GM19025 (cell line): ENCODE results near the gene NEK3.
"Not testable (repeated sequence)": the region's sequence is repeated elsewhere in the genome, so short reads cannot be mapped to it uniquely, and the experiment has no call there.

Experiments used
- ATAC-seq: cut with Tn5 transposase; IDR thresholded peaks from one replicate; pipeline ENCODE4 v1.9.1; 2021; ENCODE audit warnings: mild to moderate bottlenecking, low read depth, moderate library complexity; ENCODE audit not compliant: unreplicated experiment

NEK3 gene, protein sequence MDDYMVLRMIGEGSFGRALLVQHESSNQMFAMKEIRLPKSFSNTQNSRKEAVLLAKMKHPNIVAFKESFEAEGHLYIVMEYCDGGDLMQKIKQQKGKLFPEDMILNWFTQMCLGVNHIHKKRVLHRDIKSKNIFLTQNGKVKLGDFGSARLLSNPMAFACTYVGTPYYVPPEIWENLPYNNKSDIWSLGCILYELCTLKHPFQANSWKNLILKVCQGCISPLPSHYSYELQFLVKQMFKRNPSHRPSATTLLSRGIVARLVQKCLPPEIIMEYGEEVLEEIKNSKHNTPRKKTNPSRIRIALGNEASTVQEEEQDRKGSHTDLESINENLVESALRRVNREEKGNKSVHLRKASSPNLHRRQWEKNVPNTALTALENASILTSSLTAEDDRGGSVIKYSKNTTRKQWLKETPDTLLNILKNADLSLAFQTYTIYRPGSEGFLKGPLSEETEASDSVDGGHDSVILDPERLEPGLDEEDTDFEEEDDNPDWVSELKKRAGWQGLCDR

GRCh38 chr13:52159159-52159982 is at the start of gene NEK3:
Gene NEK3 (minus strand): TSS chr13:52159597. CDS start chr13:52156191, 3,406 bp downstream.
- ATAC-seq = peak; percentile 81

GRCh38 chr13:52208384-52208783 is 49.0 kb upstream of the NEK3 start:
- not testable (repeated sequence) for ATAC-seq

- not testable (repeated sequence) for ATAC-seq
Measured at GRCh38 chr13:52207896-52208295, 48.5 kb upstream of the NEK3 start.

GRCh38 chr13:52207337-52207736 is 47.9 kb upstream of the NEK3 start:
- ATAC-seq = not testable (repeated sequence)

DNA sequence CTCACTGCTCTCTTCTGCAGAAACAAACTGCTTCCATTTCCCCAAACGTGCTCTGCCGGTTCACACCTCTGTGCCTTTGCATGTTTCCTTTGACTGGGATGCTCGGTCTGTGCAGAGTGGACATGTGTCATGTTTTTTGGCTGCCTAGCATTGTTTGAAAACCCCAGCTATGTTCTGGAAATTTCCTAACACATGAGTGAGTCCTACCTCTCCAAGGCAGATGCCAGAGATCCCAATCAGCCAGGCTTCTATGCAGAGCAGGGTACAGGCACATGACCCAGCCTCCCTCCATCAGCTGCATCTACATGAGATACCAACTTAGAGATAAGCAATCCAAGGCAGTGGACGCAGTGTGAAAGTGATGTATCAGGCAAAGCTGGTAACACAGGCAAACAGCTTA is 45.1 kb upstream of the NEK3 start:
- not testable (repeated sequence) for ATAC-seq

GRCh38 chr13:52203864-52204263 is 44.5 kb upstream of the NEK3 start:
- ATAC-seq = not testable (repeated sequence)

- not testable (repeated sequence) for ATAC-seq
Measured at GRCh38 chr13:52202506-52202905, 43.1 kb upstream of the NEK3 start.

DNA sequence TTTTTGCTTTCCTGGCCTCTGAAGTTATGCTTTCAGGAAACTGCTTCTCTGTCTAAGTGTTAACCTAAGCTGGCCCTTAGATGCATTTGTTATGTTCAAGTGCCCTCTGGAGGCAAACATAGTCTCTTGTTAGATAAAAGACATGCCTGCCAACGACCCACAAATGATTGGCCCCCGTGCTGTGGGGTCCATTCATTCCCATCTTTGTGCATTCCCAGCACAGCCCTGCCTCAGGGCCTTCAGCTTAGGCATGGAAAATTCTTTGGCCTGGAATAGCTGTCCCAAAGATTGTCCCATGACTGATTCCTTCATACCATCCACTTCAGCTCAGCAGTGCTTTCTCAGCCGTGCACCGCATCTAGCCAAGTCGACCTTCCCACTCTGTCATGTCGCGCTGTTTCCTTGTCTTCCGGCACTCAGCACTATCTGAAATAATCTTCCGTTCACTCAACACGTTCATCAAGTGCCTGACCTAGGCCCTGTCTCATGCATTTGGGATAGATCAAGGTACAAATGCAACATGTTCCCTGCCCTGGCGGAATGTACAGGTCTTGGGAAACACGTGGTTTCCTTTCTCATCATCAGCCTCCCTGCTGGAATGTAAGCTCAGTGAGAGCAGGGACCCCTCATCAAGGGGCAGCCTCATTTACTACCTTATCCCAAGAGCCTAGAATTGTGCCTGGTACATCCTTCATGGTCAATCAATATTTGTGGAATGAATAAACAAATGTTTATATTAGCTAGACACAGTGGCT is 42.2 kb upstream of the NEK3 start:
- peak; percentile 52 for ATAC-seq

DNA sequence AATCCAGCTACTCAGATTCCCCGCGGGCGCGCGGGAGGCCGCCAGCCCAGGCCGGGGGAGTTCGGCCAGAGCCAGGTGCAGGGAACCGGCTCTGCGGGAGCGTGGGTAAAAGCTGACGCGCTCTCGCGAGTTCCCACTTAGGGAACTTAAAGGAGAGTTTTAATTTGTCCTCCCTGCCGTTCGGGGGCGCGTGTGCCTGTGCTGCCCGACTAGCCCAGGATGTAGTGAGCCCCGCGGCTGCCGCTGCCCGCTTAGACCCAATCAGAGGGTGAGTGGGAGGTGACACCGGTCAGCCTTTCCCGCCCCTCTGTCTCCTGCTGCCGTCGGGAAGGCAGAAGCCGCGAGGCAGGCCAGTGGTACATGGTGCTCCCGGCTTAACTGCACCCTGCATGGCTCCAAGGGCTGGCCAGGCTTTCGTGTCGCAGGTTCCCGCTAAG is 36.0 kb upstream of the NEK3 start:
- peak; percentile 55 for ATAC-seq

- ATAC-seq = peak; percentile 70
Measured at GRCh38 chr13:52194184-52194868, 34.9 kb upstream of the NEK3 start.

DNA sequence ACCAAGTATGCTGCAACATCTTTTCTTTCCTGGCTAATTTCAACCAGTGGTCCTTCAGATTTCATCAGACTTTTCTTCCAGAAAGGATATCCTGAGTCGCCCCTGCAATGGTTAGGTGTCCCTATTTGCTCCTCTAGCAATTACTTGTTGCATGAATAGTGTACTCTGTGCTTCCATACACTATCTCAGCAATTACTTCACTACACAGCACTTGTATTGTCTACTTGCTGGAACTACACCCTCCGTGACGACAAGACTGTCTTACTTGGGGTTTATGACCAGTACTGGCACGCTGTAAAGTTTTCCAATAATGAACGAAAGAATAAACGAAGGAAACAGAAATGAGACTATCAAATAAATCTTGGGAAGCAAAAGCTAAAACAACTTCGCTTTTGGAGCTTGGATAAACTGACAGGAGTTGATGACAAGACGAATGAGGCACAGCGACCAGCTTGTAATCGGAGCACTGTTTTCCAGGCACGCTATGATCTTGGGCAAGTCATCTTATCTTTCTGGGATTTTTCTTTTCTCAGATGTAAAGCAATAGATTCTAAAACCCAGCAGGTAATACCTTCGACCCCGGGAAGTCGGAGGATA is 34.3 kb upstream of the NEK3 start:
- ATAC-seq = not testable (repeated sequence)

GRCh38 chr13:52187424-52188187 is 28.2 kb upstream of the NEK3 start:
- not testable (repeated sequence) for ATAC-seq

GRCh38 chr13:52187029-52187423 is 27.6 kb upstream of the NEK3 start:
- ATAC-seq = no peak

GRCh38 chr13:52181316-52181954 is 22.0 kb upstream of the NEK3 start:
- ATAC-seq = not testable (repeated sequence)

- ATAC-seq = no peak
Measured at GRCh38 chr13:52179925-52180324, 20.5 kb upstream of the NEK3 start.

DNA sequence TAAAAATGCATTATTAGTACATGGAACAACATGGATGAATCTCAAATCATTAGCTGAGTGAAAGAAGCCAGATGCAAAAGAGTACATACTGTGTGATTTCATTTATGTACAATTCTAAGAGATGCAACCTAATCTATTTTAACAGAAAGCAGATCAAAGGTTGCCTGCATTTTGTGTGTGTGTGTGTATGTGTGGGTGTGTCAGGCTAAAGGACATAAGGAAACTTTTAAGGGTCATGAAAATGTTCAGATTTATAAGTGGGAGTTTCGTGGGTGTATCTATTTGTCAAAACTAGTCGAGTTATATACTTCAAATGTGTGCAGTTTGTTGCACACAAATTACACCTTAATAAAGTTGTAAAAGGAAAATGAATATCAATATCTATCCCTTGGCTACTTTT is 17.9 kb upstream of the NEK3 start:
- no peak for ATAC-seq

DNA sequence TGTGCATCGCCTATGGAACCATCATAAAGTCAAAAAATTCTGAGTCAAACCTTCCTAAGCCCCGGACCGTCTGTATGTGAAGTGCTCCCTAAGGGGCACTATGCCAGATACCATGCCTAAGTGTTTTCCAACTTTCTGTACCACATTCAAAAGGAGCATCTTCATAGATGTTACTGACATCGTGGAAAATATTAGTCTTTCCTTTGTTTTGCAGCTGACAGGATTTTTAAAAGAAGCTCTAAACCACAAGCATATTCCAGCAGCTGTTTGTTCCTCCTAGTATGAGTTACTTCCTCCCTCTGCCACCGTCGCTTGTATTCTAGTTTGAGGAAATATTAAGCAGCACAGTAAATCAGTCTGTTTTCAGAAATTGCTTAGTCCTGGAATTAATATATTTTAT is 14.6 kb upstream of the NEK3 start:
- ATAC-seq = not testable (repeated sequence)

- no peak for ATAC-seq
Measured at GRCh38 chr13:52173373-52173772, 14.0 kb upstream of the NEK3 start.
